ENCODE measurements around the gene HLX.

- no peak for TF ChIP-seq EP300 (IDR thresholded peaks at IDR 0.05)
- peak in 1 of 4 donors; percentile 16 for TF ChIP-seq POLR2AphosphoS5 (IDR thresholded peaks at IDR 0.05)
- TF ChIP-seq, protein P1, sequence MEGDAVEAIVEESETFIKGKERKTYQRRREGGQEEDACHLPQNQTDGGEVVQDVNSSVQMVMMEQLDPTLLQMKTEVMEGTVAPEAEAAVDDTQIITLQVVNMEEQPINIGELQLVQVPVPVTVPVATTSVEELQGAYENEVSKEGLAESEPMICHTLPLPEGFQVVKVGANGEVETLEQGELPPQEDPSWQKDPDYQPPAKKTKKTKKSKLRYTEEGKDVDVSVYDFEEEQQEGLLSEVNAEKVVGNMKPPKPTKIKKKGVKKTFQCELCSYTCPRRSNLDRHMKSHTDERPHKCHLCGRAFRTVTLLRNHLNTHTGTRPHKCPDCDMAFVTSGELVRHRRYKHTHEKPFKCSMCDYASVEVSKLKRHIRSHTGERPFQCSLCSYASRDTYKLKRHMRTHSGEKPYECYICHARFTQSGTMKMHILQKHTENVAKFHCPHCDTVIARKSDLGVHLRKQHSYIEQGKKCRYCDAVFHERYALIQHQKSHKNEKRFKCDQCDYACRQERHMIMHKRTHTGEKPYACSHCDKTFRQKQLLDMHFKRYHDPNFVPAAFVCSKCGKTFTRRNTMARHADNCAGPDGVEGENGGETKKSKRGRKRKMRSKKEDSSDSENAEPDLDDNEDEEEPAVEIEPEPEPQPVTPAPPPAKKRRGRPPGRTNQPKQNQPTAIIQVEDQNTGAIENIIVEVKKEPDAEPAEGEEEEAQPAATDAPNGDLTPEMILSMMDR (IDR thresholded peaks at IDR 0.05): no peak
These were observed 8.5 kb downstream of the HLX start for GRCh38 chr1:220887520-220888416.

Measured in sigmoid colon (tissue), 4 donors.